Smooth muscle cell (in vitro differentiated cells): Measurements from ENCODE around the gene GRK6. TPM values are rescaled to one million over a fixed set of nuclear protein-coding genes. Genes with fewer than 3 reads are reported as not detected.

ENCODE experiments used
- DNase-seq: peaks from one replicate; lab custom pipeline; 2025; ENCODE audit not compliant: unreplicated experiment; lab: John Stamatoyannopoulos, UW
- H2AFZ ChIP-seq: fragments of 200-600 bp; sonication (generic); 2 replicates; pipeline ENCODE4 v1.6.0; 2016; ENCODE audit warnings: antibody characterized with exemption, low read depth, mild to moderate bottlenecking
- H3F3A ChIP-seq: fragments of 200-600 bp; sonication (generic); 2 replicates; pipeline ENCODE4 v1.6.0; 2017; ENCODE audit warnings: antibody characterized with exemption, low read depth
- H3K27ac ChIP-seq: fragments of 200-600 bp; sonication (generic); 2 replicates; pipeline ENCODE4 v1.5.1; 2016; ENCODE audit warnings: low read depth, mild to moderate bottlenecking
- H3K27me3 ChIP-seq: fragments of 200-600 bp; sonication (generic); 2 replicates; pipeline ENCODE4 v1.6.1; 2016; ENCODE audit warnings: low read depth, mild to moderate bottlenecking
- H3K36me3 ChIP-seq: fragments of 200-600 bp; sonication (generic); 2 replicates; pipeline ENCODE4 v1.5.1; 2016; ENCODE audit warnings: low read depth
- H3K4me1 ChIP-seq: fragments of 200-600 bp; sonication (generic); 2 replicates; pipeline ENCODE4 v1.5.1; 2016; ENCODE audit warnings: low read depth
- H3K4me2 ChIP-seq: fragments of 200-600 bp; sonication (generic); 2 replicates; pipeline ENCODE4 v1.6.0; 2016; ENCODE audit warnings: mild to moderate bottlenecking
- H3K4me3 ChIP-seq: fragments of 200-600 bp; sonication (generic); 2 replicates; pipeline ENCODE4 v1.5.1; 2016; ENCODE audit warnings: mild to moderate bottlenecking
- H3K79me2 ChIP-seq: fragments of 200-600 bp; sonication (generic); 2 replicates; pipeline ENCODE4 v1.6.0; 2016; ENCODE audit warnings: low read depth, mild to moderate bottlenecking
- H3K9ac ChIP-seq: fragments of 200-600 bp; sonication (generic); 2 replicates; pipeline ENCODE4 v1.6.0; 2016; ENCODE audit warnings: low read depth
- H3K9me3 ChIP-seq: fragments of 200-600 bp; sonication (generic); replicated peaks from 2 replicates; pipeline ENCODE4 v1.5.1; 2016; ENCODE audit warnings: low read depth
- H4K20me1 ChIP-seq: fragments of 200-600 bp; sonication (generic); 2 replicates; pipeline ENCODE4 v1.6.0; 2016; ENCODE audit warnings: low read depth
- WGBS: methylation state at CpG from one replicate; pipeline ENCODE4 v1.1.7; 2016; ENCODE audit warnings: low lambda C conversion rate; 5-methylcytosine and 5-hydroxymethylcytosine counted together
- polyA plus RNA-seq: library from polyadenylated mRNA; unstranded; fragments of >200 nt; fragmentation: Nextera tagmentation; extraction: Ambion mirVana; gene quantifications from 2 replicates; pipeline ENCODE4 v1.2.1, GENCODE V29; 2016
- total RNA-seq: library from RNA; depleted of rRNA; stranded (reverse); fragments of >200 nt; gene quantifications from 2 replicates; pipeline ENCODE4 v1.2.3, GENCODE V29; 2014
- TF ChIP-seq, protein P1 (sequence below): fragments of 200-600 bp; sonication (generic); IDR thresholded peaks from 2 replicates; pipeline ENCODE4 v1.5.1; 2017; ENCODE audit warnings: borderline replicate concordance, mild to moderate bottlenecking, antibody characterized with exemption; ENCODE audit not compliant: insufficient read depth, poor library complexity, severe bottlenecking

The GRK6 gene
- total and polyA plus RNA-seq, 2 experiments from 2014 or later, result 20.8 to 28.5 TPM

- DNase-seq, result no peak
- Histone ChIP-seq H3K36me3 (no peaks in the 10 kb centered on the region), H3K27ac (no peak overlapping the region), H2AFZ (no peak overlapping the region), H3K79me2 (no peaks in the 10 kb centered on the region), H3K4me1 (no peaks in the 10 kb centered on the region), H3F3A (peaks cover 9% of the 10 kb centered on the region), H3K4me3 (no peak overlapping the region), H3K9me3 (no peaks in the 10 kb centered on the region), H3K27me3 (no peaks in the 10 kb centered on the region), H3K9ac (no peak overlapping the region), H3K4me2 (no peak overlapping the region), H4K20me1 (peaks cover 3% of the 10 kb centered on the region)
- 92% methylated on average over 1 of the region's 1 CpG for WGBS
- TF ChIP-seq, protein P1, sequence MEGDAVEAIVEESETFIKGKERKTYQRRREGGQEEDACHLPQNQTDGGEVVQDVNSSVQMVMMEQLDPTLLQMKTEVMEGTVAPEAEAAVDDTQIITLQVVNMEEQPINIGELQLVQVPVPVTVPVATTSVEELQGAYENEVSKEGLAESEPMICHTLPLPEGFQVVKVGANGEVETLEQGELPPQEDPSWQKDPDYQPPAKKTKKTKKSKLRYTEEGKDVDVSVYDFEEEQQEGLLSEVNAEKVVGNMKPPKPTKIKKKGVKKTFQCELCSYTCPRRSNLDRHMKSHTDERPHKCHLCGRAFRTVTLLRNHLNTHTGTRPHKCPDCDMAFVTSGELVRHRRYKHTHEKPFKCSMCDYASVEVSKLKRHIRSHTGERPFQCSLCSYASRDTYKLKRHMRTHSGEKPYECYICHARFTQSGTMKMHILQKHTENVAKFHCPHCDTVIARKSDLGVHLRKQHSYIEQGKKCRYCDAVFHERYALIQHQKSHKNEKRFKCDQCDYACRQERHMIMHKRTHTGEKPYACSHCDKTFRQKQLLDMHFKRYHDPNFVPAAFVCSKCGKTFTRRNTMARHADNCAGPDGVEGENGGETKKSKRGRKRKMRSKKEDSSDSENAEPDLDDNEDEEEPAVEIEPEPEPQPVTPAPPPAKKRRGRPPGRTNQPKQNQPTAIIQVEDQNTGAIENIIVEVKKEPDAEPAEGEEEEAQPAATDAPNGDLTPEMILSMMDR, result no peak
Measured at GRCh38 chr5:177393206-177393765, 33.2 kb upstream of the GRK6 start.

GRCh38 chr5:177393990-177394389 is 32.5 kb upstream of the GRK6 start:
- Histone ChIP-seq H3K36me3 (no peaks in the 10 kb centered on the region), H4K20me1 (peaks cover 3% of the 10 kb centered on the region), H3K4me1 (no peaks in the 10 kb centered on the region), H2AFZ (no peak overlapping the region), H3K27me3 (no peaks in the 10 kb centered on the region), H3F3A (peaks cover 2% of the 10 kb centered on the region), H3K9me3 (no peaks in the 10 kb centered on the region), H3K79me2 (no peaks in the 10 kb centered on the region), H3K27ac (no peak overlapping the region), H3K4me3 (no peak overlapping the region), H3K9ac (no peak overlapping the region), H3K4me2 (no peak overlapping the region)
- no peak for DNase-seq
- WGBS, result 84% methylated on average over 5 of the region's 5 CpGs
- TF ChIP-seq, protein P1, result no peak

DNA sequence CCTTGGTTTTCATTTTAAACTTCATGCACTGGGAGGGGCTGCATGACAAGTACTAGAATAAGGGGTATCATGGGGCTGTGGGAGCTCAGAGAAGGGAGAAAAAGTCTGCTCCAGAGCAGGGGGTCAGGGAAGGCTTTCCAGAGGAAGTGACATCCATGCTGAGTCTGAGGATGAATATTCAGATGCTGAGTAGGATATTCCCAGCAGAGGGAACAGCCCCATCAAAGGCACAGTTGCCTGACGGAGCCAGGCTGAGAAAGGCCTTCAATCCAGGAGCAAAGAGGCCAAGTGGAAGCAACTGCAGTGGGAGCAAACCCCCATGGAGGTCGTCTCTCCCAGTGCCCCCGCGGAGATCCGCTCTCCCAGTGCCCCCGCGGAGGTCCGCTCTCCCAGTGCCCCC is 30.4 kb upstream of the GRK6 start:
- Histone ChIP-seq H3F3A (no peaks in the 10 kb centered on the region), H2AFZ (no peak overlapping the region), H3K4me1 (no peaks in the 10 kb centered on the region), H3K27me3 (no peaks in the 10 kb centered on the region), H3K4me2 (no peak overlapping the region), H3K4me3 (no peak overlapping the region), H4K20me1 (no peaks in the 10 kb centered on the region), H3K9ac (no peak overlapping the region), H3K27ac (no peak overlapping the region), H3K79me2 (no peaks in the 10 kb centered on the region), H3K36me3 (no peaks in the 10 kb centered on the region), H3K9me3 (no peaks in the 10 kb centered on the region)
- 53% methylated on average over 2 of the region's 8 CpGs for WGBS
- DNase-seq, result no peak
- TF ChIP-seq, protein P1, result no peak

- DNase-seq, result no peak
- H4K20me1 ChIP-seq, result no peaks in the 10 kb centered on the region
- H3K27me3 ChIP-seq, result peaks cover 7% of the 10 kb centered on the region
- H3K9me3 ChIP-seq, result no peaks in the 10 kb centered on the region
- H3F3A ChIP-seq, result peaks cover 5% of the 10 kb centered on the region
- H3K4me1 ChIP-seq, result no peaks in the 10 kb centered on the region
- H3K9ac ChIP-seq, result no peak overlapping the region
- no peak overlapping the region for H2AFZ ChIP-seq
- H3K4me2 ChIP-seq, result no peak overlapping the region
- 92% methylated on average over 10 of the region's 10 CpGs for WGBS
- H3K36me3 ChIP-seq, result no peaks in the 10 kb centered on the region
- H3K79me2 ChIP-seq, result no peaks in the 10 kb centered on the region
- H3K4me3 ChIP-seq, result no peak overlapping the region
- TF ChIP-seq, protein P1, result no peak
- no peak overlapping the region for H3K27ac ChIP-seq
Measured at GRCh38 chr5:177396807-177397206, 29.7 kb upstream of the GRK6 start.
